Measurements from ENCODE around the gene DNAH14. TPM values are rescaled to one million over a fixed set of nuclear protein-coding genes. Genes with fewer than 3 reads are reported as not detected.
"Not testable (repeated sequence)": the region's sequence is repeated elsewhere in the genome, so short reads cannot be mapped to it uniquely, and the experiment has no call there.

The DNAH14 gene
- polyA plus RNA-seq, 1 experiment, result 11.1 TPM

DNA sequence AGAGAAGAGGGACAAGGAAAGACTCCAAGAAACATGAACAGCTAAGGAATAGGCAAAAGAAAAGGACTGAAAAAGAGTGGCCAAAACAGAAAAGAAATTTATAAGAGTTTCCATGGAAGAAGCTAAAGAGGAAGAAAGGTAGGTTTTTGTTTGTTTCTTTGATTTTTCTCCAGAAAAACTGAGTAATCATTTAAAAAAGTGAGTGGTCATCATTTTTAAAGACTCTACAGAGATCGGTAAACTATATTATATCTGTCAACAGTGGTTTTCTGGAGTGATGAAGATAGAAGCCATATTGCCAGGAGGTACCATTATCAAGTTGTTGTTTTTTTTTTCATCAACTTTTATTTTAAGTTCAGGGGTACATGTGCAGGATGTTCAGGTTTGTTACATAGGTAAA is 202.4 kb downstream of the DNAH14 start:
- no peaks in the 10 kb centered on the region for H3K27me3 ChIP-seq (ENCODE audit: control insufficient read depth, insufficient read depth, low read length)
- no peak for DNase-seq (ENCODE audit: low read depth, low spot score)
- POLR2A ChIA-PET, result no interaction called here
- no peak overlapping the region for H3K27ac ChIP-seq (ENCODE audit: low read depth, low read length)
- H3K4me3 ChIP-seq (ENCODE audit: low read depth, low read length), result no peak overlapping the region
- CTCF ChIA-PET, result no interaction called here
- H3K9me3 ChIP-seq (ENCODE audit: control insufficient read depth, insufficient read depth, low read length), result no peaks in the 10 kb centered on the region
- TF ChIP-seq, protein P1, sequence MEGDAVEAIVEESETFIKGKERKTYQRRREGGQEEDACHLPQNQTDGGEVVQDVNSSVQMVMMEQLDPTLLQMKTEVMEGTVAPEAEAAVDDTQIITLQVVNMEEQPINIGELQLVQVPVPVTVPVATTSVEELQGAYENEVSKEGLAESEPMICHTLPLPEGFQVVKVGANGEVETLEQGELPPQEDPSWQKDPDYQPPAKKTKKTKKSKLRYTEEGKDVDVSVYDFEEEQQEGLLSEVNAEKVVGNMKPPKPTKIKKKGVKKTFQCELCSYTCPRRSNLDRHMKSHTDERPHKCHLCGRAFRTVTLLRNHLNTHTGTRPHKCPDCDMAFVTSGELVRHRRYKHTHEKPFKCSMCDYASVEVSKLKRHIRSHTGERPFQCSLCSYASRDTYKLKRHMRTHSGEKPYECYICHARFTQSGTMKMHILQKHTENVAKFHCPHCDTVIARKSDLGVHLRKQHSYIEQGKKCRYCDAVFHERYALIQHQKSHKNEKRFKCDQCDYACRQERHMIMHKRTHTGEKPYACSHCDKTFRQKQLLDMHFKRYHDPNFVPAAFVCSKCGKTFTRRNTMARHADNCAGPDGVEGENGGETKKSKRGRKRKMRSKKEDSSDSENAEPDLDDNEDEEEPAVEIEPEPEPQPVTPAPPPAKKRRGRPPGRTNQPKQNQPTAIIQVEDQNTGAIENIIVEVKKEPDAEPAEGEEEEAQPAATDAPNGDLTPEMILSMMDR (IDR thresholded peaks at IDR 0.05; ENCODE audit: low read depth, low read length), result no peak

DNA sequence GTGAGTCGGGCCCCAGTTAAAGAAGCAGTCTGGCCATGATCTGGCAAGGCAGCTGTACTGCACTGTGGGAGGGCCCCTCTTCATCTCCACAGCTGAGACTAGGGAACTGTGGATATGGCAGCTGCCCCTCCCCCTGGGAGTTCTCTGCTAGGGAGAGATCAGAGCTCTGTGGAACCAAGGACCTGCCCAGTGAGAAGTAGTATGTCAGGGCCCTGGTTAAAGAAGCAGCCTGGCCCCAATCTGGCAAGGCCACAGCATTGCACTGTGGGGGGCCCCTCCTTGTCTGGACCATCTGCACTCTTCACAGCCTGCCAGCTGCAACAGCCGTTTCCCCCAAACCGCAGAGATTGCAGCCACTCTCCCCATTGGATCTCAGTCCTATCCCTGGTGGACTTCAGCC is 208.5 kb downstream of the DNAH14 start:
- no peak for DNase-seq (ENCODE audit: low read depth, low spot score)
- Histone ChIP-seq H3K4me3 (ENCODE audit: low read depth, low read length) (no peak overlapping the region), H3K27me3 (ENCODE audit: control insufficient read depth, insufficient read depth, low read length) (no peaks in the 10 kb centered on the region), H3K9me3 (ENCODE audit: control insufficient read depth, insufficient read depth, low read length) (no peaks in the 10 kb centered on the region), H3K27ac (ENCODE audit: low read depth, low read length) (no peak overlapping the region)
- TF ChIP-seq, protein P1 (IDR thresholded peaks at IDR 0.05; ENCODE audit: low read depth, low read length), result no peak
- ChIA-PET CTCF (no interaction called here), POLR2A (no interaction called here)

DNA sequence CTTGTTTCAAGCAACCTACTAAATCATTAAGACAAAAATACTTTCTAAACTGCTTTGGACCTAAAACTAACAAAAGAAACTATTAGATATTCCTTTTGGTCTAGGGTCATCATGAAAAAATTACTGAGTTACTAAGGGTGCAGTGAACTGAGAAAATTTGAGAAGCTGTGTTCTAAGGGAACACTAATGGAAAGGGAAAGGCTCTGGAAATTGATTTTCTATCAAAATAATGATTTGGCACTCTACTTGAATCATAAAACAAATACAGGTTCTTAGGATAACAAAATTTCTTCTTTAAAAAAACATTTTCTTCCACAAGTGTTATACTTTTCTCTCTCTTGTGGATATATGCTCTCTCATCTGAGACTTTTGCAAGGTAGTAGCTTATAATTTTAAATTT is 213.5 kb downstream of the DNAH14 start:
- CTCF ChIA-PET, result no interaction called here
- TF ChIP-seq, protein P1 (IDR thresholded peaks at IDR 0.05; ENCODE audit: low read depth, low read length), result no peak
- POLR2A ChIA-PET, result no interaction called here

DNA sequence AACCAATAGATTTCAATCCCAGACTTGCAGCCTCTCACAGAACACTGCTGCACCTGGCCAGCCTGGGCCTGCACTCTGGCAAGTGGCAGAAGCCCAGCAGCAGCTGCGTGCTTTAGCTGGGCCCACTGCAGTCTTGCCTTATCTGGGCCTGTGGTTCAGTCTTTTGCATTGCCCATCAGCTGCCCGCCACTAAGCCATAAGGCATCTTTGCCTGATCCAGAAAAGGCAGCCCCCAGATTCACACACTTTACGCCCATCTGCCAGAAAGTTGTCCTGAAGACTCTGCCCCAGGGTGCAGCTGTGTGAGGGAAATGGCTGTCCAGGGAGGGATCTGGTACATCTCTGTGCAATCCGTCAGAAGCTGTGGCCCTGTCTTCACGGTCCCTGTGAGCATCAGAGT is 217.0 kb downstream of the DNAH14 start:
- DNase-seq (ENCODE audit: low read depth, low spot score), result no peak
- no peak overlapping the region for H3K27ac ChIP-seq (ENCODE audit: low read depth, low read length)
- no peak overlapping the region for H3K4me3 ChIP-seq (ENCODE audit: low read depth, low read length)
- ChIA-PET CTCF (no interaction called here), POLR2A (no interaction called here)
- H3K27me3 ChIP-seq (ENCODE audit: control insufficient read depth, insufficient read depth, low read length), result no peaks in the 10 kb centered on the region
- TF ChIP-seq, protein P1 (IDR thresholded peaks at IDR 0.05; ENCODE audit: low read depth, low read length), result no peak
- H3K9me3 ChIP-seq (ENCODE audit: control insufficient read depth, insufficient read depth, low read length), result no peaks in the 10 kb centered on the region

More for the DNA sequence above, 213.5 kb downstream of the DNAH14 start:
- Histone ChIP-seq H3K9me3 (ENCODE audit: control insufficient read depth, insufficient read depth, low read length) (no peaks in the 10 kb centered on the region), H3K4me3 (ENCODE audit: low read depth, low read length) (no peak overlapping the region), H3K27me3 (ENCODE audit: control insufficient read depth, insufficient read depth, low read length) (no peaks in the 10 kb centered on the region), H3K27ac (ENCODE audit: low read depth, low read length) (no peak overlapping the region)
- DNase-seq (ENCODE audit: low read depth, low spot score), result no peak

DNA sequence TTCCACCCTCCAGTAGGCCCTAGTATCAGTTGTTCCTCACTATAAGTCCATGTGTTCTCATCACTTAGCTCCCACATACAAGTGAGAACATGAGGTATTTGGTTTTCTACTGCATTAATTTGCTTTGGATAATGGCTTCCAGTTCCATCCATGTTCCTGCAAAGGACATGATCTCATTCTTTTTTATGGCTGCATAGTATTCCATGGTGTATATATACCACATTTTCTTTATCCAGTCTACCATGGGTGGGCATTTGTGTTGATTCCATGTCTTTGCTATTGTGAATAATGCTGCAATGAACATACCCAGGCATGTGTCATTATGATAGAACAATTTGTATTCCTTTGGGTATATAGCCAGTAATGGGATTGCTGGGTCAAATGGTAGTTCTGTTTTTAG is 218.3 kb downstream of the DNAH14 start:
- H3K4me3 ChIP-seq (ENCODE audit: low read depth, low read length); H3K9me3 ChIP-seq (ENCODE audit: control insufficient read depth, insufficient read depth, low read length); DNase-seq (ENCODE audit: low read depth, low spot score); CTCF ChIA-PET; H3K27me3 ChIP-seq (ENCODE audit: control insufficient read depth, insufficient read depth, low read length); H3K27ac ChIP-seq (ENCODE audit: low read depth, low read length); POLR2A ChIA-PET: not testable (repeated sequence)

DNA sequence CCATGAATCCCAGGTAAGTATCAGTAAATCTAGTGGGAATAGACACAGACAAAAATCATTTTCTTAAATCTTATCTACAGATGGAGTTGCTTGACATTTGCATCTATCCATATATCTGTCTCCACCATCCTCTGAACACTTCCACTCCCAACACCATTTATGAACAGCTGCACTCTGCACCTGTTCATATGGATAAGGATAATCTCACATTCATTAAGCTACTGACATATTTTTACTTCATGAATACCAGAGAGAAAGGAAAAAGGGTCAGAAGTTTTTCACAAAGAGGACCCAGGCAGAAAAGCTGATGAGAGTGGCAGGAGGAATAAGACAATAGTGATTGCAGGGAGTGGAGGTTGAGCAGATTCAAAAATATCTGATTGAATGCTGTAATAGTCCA is 222.6 kb downstream of the DNAH14 start:
- Histone ChIP-seq H3K27me3 (ENCODE audit: control insufficient read depth, insufficient read depth, low read length) (no peaks in the 10 kb centered on the region), H3K9me3 (ENCODE audit: control insufficient read depth, insufficient read depth, low read length) (no peaks in the 10 kb centered on the region), H3K4me3 (ENCODE audit: low read depth, low read length) (no peak overlapping the region), H3K27ac (ENCODE audit: low read depth, low read length) (no peak overlapping the region)
- CTCF ChIA-PET, result no interaction called here
- TF ChIP-seq, protein P1 (IDR thresholded peaks at IDR 0.05; ENCODE audit: low read depth, low read length), result no peak
- POLR2A ChIA-PET, result no interaction called here
- DNase-seq (ENCODE audit: low read depth, low spot score), result no peak
